ENCODE measurements around the gene ERG. TPM values are rescaled to one million over a fixed set of nuclear protein-coding genes. Genes with fewer than 3 reads are reported as not detected.

ERG gene
- polyA plus RNA-seq, 2 of the 4 experiments (the other 2 are of a cell fraction): not detected

DNA sequence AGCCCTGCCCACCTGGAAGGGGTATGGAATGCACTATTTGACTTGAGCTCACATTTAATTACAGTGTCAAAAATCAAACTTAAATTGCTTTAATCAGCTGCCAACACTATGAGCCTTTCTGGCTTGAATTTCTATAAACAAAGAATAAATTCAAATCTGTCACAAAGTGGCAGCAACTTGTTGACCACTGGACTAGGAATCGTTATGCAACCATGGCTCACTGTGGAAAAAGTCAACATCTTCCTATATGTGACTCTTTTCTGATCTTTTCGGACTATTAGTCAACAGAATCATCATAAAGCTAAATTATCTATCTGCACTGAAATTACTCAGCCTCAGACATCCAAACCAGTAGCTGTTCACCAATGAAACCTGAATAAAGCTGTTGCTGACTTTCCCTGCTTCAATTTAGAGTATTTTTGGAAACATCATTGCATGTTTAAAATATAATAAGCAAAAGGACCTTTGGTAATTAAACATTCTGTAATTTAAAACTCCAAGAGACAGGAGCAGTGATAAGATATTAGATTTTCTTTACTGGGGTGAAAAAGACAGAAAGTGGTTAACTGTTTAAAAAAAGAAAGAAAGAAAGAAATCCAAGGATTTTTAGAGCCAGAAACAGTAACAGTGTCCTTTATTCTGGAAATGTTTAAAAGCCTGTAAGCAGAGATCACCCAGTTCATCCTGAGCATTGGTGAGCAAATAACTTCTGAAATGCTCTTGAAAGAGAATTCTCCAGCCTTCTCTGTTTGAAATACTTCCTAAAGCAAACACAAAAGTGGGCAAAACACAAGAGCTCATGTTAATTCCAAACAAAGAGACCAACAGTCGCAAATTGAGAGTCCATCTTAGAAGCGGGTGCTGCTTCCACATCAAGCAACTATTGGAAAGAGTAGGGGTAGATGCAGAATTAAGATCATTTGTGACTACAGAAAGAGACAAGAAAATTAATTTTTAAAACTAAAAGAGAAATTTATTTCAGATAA is 26.2 kb upstream of the ERG start (continued):
- TF ChIP-seq, protein P1, sequence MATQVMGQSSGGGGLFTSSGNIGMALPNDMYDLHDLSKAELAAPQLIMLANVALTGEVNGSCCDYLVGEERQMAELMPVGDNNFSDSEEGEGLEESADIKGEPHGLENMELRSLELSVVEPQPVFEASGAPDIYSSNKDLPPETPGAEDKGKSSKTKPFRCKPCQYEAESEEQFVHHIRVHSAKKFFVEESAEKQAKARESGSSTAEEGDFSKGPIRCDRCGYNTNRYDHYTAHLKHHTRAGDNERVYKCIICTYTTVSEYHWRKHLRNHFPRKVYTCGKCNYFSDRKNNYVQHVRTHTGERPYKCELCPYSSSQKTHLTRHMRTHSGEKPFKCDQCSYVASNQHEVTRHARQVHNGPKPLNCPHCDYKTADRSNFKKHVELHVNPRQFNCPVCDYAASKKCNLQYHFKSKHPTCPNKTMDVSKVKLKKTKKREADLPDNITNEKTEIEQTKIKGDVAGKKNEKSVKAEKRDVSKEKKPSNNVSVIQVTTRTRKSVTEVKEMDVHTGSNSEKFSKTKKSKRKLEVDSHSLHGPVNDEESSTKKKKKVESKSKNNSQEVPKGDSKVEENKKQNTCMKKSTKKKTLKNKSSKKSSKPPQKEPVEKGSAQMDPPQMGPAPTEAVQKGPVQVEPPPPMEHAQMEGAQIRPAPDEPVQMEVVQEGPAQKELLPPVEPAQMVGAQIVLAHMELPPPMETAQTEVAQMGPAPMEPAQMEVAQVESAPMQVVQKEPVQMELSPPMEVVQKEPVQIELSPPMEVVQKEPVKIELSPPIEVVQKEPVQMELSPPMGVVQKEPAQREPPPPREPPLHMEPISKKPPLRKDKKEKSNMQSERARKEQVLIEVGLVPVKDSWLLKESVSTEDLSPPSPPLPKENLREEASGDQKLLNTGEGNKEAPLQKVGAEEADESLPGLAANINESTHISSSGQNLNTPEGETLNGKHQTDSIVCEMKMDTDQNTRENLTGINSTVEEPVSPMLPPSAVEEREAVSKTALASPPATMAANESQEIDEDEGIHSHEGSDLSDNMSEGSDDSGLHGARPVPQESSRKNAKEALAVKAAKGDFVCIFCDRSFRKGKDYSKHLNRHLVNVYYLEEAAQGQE (IDR thresholded peaks at IDR 0.05): no peak
- no peak for TF ChIP-seq HOXB13 (CRISPR knock-in tag; IDR thresholded peaks at IDR 0.05; ENCODE audit: low read depth)
- no peak for TF ChIP-seq FOSL2 (IDR thresholded peaks at IDR 0.05)
- no peak for TF ChIP-seq FOSL2 (CRISPR knock-in tag; IDR thresholded peaks at IDR 0.05)
- TF ChIP-seq POLR2AphosphoS2 (conservative IDR thresholded peaks at IDR 0.05; ENCODE audit: low read length): no peak

DNA sequence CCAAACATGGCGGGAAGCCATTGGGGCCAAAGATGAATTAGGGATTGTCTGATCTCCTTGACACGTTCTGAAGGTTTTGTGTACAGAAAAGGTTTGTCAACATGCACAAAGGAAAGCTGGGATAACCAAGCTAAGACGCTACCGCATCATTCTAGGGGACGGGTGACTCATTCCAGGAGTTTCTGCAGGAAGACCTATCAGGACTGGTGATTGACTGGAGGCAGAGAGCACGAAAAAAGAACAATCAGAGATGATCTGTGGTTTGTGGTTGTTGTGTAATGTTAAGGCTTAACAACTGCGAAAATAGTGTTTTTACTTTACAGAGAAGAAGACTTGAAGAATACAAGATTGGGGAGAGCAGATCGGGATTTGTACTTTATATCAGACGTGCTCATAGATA is 22.2 kb upstream of the ERG start:
- ATAC-seq (no peak), DNase-seq (ENCODE audit: low read depth in 1 of 2, low spot score in 1 of 2) (no peak), FAIRE-seq (no peak)
- H3K9me3 ChIP-seq: no peaks in the 10 kb centered on the region
- CTCF ChIA-PET: interaction anchor here (1.3 to 1.4 kb wide), 2 partner anchors 12 to 139 kb away, joined by 4 read pairs; no protein-coding TSS in a partner anchor
- 25% methylated on average over 9 of the region's 9 CpGs for WGBS (ENCODE audit: missing lambda C conversion rate)
- no peak overlapping the region for H3K4me2 ChIP-seq
- POLR2A ChIA-PET: no interaction called here
- H3K4me3 ChIP-seq: no peak overlapping the region
- no peak for TF ChIP-seq ZC3H11A (IDR thresholded peaks at IDR 0.05)
- no peak for TF ChIP-seq ZNF302 (CRISPR knock-in tag; IDR thresholded peaks at IDR 0.05)
- no peak for TF ChIP-seq CHD2 (IDR thresholded peaks at IDR 0.05; ENCODE audit: low read length, partially characterized antibody)
- TF ChIP-seq FOXS1 (CRISPR knock-in tag; IDR thresholded peaks at IDR 0.05): no peak
- TF ChIP-seq, protein P2, sequence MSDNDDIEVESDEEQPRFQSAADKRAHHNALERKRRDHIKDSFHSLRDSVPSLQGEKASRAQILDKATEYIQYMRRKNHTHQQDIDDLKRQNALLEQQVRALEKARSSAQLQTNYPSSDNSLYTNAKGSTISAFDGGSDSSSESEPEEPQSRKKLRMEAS (IDR thresholded peaks at IDR 0.05): no peak
- no peak for TF ChIP-seq TFCP2L1 (CRISPR knock-in tag; IDR thresholded peaks at IDR 0.05)
- TF ChIP-seq, protein P1 (IDR thresholded peaks at IDR 0.05): no peak
- TF ChIP-seq, protein P3, sequence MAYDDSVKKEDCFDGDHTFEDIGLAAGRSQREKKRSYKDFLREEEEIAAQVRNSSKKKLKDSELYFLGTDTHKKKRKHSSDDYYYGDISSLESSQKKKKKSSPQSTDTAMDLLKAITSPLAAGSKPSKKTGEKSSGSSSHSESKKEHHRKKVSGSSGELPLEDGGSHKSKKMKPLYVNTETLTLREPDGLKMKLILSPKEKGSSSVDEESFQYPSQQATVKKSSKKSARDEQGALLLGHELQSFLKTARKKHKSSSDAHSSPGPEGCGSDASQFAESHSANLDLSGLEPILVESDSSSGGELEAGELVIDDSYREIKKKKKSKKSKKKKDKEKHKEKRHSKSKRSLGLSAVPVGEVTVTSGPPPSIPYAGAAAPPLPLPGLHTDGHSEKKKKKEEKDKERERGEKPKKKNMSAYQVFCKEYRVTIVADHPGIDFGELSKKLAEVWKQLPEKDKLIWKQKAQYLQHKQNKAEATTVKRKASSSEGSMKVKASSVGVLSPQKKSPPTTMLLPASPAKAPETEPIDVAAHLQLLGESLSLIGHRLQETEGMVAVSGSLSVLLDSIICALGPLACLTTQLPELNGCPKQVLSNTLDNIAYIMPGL (CRISPR knock-in tag; IDR thresholded peaks at IDR 0.05; ENCODE audit: borderline replicate concordance): no peak
- TF ChIP-seq, protein P4, sequence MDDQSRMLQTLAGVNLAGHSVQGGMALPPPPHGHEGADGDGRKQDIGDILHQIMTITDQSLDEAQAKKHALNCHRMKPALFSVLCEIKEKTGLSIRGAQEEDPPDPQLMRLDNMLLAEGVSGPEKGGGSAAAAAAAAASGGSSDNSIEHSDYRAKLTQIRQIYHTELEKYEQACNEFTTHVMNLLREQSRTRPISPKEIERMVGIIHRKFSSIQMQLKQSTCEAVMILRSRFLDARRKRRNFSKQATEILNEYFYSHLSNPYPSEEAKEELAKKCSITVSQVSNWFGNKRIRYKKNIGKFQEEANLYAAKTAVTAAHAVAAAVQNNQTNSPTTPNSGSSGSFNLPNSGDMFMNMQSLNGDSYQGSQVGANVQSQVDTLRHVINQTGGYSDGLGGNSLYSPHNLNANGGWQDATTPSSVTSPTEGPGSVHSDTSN (IDR thresholded peaks at IDR 0.05): no peak
- no peak for TF ChIP-seq CEBPB (IDR thresholded peaks at IDR 0.05)
- no peak for TF ChIP-seq FOSB (CRISPR knock-in tag; IDR thresholded peaks at IDR 0.05)
- TF ChIP-seq, protein P5, sequence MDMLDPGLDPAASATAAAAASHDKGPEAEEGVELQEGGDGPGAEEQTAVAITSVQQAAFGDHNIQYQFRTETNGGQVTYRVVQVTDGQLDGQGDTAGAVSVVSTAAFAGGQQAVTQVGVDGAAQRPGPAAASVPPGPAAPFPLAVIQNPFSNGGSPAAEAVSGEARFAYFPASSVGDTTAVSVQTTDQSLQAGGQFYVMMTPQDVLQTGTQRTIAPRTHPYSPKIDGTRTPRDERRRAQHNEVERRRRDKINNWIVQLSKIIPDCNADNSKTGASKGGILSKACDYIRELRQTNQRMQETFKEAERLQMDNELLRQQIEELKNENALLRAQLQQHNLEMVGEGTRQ (IDR thresholded peaks at IDR 0.05): no peak
- no peak for TF ChIP-seq HOXB13 (CRISPR knock-in tag; IDR thresholded peaks at IDR 0.05; ENCODE audit: low read depth)
- TF ChIP-seq SREBF2 (IDR thresholded peaks at IDR 0.05): no peak
- TF ChIP-seq, protein P6, sequence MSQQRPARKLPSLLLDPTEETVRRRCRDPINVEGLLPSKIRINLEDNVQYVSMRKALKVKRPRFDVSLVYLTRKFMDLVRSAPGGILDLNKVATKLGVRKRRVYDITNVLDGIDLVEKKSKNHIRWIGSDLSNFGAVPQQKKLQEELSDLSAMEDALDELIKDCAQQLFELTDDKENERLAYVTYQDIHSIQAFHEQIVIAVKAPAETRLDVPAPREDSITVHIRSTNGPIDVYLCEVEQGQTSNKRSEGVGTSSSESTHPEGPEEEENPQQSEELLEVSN (IDR thresholded peaks at IDR 0.05; ENCODE audit: borderline replicate concordance, low read depth): no peak
- TF ChIP-seq, protein P7, sequence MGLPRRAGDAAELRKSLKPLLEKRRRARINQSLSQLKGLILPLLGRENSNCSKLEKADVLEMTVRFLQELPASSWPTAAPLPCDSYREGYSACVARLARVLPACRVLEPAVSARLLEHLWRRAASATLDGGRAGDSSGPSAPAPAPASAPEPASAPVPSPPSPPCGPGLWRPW (IDR thresholded peaks at IDR 0.05): no peak
- no peak for TF ChIP-seq RNF2 (IDR thresholded peaks at IDR 0.05; ENCODE audit: borderline replicate concordance, low read depth)
- TF ChIP-seq RAD21 (conservative IDR thresholded peaks at IDR 0.05 in 1 of 2, IDR thresholded peaks at IDR 0.05 in 1 of 2): no peak
- no peak for TF ChIP-seq MYC (IDR thresholded peaks at IDR 0.05; ENCODE audit: borderline replicate concordance, low read length)
- H3K27ac ChIP-seq: no peak overlapping the region
- H3K4me1 ChIP-seq: no peaks in the 10 kb centered on the region

Measured in A549 (cell line).